Measurements from ENCODE around the gene TRABD2B. TPM values are rescaled to one million over a fixed set of nuclear protein-coding genes. Genes with fewer than 3 reads are reported as not detected.

TRABD2B gene
- total and polyA plus RNA-seq, 2 experiments from 2014 or later = 1.6 to 2.0 TPM

DNA sequence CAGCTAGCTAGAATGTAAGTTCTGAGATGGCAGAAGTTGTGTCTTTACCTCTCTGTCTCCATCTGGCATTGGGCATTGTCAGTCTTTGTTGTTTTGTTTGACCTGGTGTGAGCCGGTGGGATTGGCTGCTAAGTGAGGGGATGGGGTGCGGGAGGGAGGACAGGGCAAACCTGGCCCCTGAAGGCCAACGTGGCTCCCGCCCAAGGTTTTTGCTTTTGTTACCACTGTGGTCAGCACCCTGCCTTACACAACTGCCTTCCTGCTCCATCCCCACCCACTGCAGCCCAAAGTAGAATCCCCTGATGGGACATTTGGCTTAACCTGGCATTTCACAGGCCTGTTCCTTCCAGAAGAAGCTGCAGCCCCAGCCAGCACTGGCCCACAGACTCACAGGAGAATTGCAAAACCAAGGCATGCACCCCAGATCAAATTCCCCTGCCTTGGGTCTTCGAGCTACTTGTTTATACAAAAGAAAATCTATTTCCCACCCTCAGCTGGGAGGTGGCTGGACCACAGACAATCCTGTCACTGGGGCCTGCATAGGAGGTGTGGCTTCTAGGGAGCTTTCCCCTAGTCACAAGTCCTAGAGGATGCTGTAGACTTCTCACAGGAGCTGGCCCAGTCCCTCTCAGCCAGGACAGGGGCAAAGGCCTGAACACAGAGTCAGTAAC lies 147.5 kb downstream of the TRABD2B start:
- H3K79me2 ChIP-seq (replicated peaks; ENCODE audit: insufficient read depth) = no peaks in the 10 kb centered on the region
- DNase-seq (ENCODE audit: low spot score) (no peak), ATAC-seq (no peak)
- H3K36me3 Mint-ChIP-seq (ENCODE audit: low read depth) = no peaks in the 10 kb centered on the region
- no peak overlapping the region for H2AFZ ChIP-seq
- H3K27me3 Mint-ChIP-seq (ENCODE audit: insufficient read depth, low read depth, poor library complexity) = peaks cover 4% of the 10 kb centered on the region
- H4K20me1 ChIP-seq (replicated peaks; ENCODE audit: insufficient read depth) = no peaks in the 10 kb centered on the region
- no peaks in the 10 kb centered on the region for H3F3A ChIP-seq (replicated peaks; ENCODE audit: low read depth)
- TF ChIP-seq, protein P1, sequence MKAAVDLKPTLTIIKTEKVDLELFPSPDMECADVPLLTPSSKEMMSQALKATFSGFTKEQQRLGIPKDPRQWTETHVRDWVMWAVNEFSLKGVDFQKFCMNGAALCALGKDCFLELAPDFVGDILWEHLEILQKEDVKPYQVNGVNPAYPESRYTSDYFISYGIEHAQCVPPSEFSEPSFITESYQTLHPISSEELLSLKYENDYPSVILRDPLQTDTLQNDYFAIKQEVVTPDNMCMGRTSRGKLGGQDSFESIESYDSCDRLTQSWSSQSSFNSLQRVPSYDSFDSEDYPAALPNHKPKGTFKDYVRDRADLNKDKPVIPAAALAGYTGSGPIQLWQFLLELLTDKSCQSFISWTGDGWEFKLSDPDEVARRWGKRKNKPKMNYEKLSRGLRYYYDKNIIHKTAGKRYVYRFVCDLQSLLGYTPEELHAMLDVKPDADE (IDR thresholded peaks at IDR 0.05) = no peak
- TF ChIP-seq, protein P2, sequence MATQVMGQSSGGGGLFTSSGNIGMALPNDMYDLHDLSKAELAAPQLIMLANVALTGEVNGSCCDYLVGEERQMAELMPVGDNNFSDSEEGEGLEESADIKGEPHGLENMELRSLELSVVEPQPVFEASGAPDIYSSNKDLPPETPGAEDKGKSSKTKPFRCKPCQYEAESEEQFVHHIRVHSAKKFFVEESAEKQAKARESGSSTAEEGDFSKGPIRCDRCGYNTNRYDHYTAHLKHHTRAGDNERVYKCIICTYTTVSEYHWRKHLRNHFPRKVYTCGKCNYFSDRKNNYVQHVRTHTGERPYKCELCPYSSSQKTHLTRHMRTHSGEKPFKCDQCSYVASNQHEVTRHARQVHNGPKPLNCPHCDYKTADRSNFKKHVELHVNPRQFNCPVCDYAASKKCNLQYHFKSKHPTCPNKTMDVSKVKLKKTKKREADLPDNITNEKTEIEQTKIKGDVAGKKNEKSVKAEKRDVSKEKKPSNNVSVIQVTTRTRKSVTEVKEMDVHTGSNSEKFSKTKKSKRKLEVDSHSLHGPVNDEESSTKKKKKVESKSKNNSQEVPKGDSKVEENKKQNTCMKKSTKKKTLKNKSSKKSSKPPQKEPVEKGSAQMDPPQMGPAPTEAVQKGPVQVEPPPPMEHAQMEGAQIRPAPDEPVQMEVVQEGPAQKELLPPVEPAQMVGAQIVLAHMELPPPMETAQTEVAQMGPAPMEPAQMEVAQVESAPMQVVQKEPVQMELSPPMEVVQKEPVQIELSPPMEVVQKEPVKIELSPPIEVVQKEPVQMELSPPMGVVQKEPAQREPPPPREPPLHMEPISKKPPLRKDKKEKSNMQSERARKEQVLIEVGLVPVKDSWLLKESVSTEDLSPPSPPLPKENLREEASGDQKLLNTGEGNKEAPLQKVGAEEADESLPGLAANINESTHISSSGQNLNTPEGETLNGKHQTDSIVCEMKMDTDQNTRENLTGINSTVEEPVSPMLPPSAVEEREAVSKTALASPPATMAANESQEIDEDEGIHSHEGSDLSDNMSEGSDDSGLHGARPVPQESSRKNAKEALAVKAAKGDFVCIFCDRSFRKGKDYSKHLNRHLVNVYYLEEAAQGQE (IDR thresholded peaks at IDR 0.05; ENCODE audit: unreplicated experiment) = no peak
- TF ChIP-seq CREB1 (CRISPR knock-in tag; IDR thresholded peaks at IDR 0.05; ENCODE audit: low read depth) (no peak), EZH2 (IDR thresholded peaks at IDR 0.05; ENCODE audit: low read depth, unreplicated experiment) (no peak), ZNF331 (CRISPR knock-in tag; IDR thresholded peaks at IDR 0.05; ENCODE audit: low read depth) (no peak), POLR2AphosphoS5 (IDR thresholded peaks at IDR 0.05; ENCODE audit: low read depth) (no peak), ZNF114 (CRISPR knock-in tag; IDR thresholded peaks at IDR 0.05) (no peak), EZH2phosphoT487 (IDR thresholded peaks at IDR 0.05; ENCODE audit: unreplicated experiment) (no peak), JUNB (IDR thresholded peaks at IDR 0.05; ENCODE audit: unreplicated experiment) (no peak), NANOG (IDR thresholded peaks at IDR 0.05; ENCODE audit: borderline replicate concordance) (no peak), STAT1 (IDR thresholded peaks at IDR 0.05; ENCODE audit: unreplicated experiment) (no peak)
- TF ChIP-seq, protein P3, sequence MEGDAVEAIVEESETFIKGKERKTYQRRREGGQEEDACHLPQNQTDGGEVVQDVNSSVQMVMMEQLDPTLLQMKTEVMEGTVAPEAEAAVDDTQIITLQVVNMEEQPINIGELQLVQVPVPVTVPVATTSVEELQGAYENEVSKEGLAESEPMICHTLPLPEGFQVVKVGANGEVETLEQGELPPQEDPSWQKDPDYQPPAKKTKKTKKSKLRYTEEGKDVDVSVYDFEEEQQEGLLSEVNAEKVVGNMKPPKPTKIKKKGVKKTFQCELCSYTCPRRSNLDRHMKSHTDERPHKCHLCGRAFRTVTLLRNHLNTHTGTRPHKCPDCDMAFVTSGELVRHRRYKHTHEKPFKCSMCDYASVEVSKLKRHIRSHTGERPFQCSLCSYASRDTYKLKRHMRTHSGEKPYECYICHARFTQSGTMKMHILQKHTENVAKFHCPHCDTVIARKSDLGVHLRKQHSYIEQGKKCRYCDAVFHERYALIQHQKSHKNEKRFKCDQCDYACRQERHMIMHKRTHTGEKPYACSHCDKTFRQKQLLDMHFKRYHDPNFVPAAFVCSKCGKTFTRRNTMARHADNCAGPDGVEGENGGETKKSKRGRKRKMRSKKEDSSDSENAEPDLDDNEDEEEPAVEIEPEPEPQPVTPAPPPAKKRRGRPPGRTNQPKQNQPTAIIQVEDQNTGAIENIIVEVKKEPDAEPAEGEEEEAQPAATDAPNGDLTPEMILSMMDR (conservative IDR thresholded peaks at IDR 0.05; ENCODE audit: low read depth in 2 of 2) = no peak
- TF ChIP-seq, protein P4, sequence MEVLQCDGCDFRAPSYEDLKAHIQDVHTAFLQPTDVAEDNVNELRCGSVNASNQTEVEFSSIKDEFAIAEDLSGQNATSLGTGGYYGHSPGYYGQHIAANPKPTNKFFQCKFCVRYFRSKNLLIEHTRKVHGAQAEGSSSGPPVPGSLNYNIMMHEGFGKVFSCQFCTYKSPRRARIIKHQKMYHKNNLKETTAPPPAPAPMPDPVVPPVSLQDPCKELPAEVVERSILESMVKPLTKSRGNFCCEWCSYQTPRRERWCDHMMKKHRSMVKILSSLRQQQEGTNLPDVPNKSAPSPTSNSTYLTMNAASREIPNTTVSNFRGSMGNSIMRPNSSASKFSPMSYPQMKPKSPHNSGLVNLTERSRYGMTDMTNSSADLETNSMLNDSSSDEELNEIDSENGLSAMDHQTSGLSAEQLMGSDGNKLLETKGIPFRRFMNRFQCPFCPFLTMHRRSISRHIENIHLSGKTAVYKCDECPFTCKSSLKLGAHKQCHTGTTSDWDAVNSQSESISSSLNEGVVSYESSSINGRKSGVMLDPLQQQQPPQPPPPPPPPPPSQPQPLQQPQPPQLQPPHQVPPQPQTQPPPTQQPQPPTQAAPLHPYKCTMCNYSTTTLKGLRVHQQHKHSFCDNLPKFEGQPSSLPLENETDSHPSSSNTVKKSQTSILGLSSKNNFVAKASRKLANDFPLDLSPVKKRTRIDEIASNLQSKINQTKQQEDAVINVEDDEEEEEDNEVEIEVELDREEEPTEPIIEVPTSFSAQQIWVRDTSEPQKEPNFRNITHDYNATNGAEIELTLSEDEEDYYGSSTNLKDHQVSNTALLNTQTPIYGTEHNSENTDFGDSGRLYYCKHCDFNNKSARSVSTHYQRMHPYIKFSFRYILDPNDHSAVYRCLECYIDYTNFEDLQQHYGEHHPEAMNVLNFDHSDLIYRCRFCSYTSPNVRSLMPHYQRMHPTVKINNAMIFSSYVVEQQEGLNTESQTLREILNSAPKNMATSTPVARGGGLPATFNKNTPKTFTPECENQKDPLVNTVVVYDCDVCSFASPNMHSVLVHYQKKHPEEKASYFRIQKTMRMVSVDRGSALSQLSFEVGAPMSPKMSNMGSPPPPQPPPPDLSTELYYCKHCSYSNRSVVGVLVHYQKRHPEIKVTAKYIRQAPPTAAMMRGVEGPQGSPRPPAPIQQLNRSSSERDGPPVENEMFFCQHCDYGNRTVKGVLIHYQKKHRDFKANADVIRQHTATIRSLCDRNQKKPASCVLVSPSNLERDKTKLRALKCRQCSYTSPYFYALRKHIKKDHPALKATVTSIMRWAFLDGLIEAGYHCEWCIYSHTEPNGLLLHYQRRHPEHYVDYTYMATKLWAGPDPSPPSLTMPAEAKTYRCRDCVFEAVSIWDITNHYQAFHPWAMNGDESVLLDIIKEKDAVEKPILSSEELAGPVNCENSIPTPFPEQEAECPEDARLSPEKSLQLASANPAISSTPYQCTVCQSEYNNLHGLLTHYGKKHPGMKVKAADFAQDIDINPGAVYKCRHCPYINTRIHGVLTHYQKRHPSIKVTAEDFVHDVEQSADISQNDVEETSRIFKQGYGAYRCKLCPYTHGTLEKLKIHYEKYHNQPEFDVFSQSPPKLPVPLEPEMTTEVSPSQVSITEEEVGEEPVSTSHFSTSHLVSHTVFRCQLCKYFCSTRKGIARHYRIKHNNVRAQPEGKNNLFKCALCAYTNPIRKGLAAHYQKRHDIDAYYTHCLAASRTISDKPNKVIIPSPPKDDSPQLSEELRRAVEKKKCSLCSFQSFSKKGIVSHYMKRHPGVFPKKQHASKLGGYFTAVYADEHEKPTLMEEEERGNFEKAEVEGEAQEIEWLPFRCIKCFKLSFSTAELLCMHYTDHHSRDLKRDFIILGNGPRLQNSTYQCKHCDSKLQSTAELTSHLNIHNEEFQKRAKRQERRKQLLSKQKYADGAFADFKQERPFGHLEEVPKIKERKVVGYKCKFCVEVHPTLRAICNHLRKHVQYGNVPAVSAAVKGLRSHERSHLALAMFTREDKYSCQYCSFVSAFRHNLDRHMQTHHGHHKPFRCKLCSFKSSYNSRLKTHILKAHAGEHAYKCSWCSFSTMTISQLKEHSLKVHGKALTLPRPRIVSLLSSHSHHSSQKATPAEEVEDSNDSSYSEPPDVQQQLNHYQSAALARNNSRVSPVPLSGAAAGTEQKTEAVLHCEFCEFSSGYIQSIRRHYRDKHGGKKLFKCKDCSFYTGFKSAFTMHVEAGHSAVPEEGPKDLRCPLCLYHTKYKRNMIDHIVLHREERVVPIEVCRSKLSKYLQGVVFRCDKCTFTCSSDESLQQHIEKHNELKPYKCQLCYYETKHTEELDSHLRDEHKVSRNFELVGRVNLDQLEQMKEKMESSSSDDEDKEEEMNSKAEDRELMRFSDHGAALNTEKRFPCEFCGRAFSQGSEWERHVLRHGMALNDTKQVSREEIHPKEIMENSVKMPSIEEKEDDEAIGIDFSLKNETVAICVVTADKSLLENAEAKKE (CRISPR knock-in tag; IDR thresholded peaks at IDR 0.05) = no peak
- H3K9me3 Mint-ChIP-seq = no peaks in the 10 kb centered on the region
- no peaks in the 10 kb centered on the region for H3K36me3 ChIP-seq (ENCODE audit: insufficient read depth)
- H3K4me3 Mint-ChIP-seq = no peak overlapping the region
- no peaks in the 10 kb centered on the region for H3K27me3 ChIP-seq (ENCODE audit: insufficient read depth)
- H3K9me2 ChIP-seq (ENCODE audit: insufficient read depth) = no peaks in the 10 kb centered on the region
- no peak overlapping the region for H3K27ac ChIP-seq (ENCODE audit: low read depth)
- peaks cover 4% of the 10 kb centered on the region for H3K4me1 ChIP-seq (ENCODE audit: insufficient read depth)
- H3K4me1 Mint-ChIP-seq = peaks cover 10% of the 10 kb centered on the region
- H3K4me3 ChIP-seq = no peak overlapping the region
- H3K27ac Mint-ChIP-seq = no peak overlapping the region
- H3K4me2 ChIP-seq = no peak overlapping the region
